H1 (cell line): ENCODE measurements around the gene SLC35F1. TPM values are rescaled to one million over a fixed set of nuclear protein-coding genes. Genes with fewer than 3 reads are reported as not detected.

ENCODE experiments used
- BCL11A ChIP-seq, 2 experiments: IDR thresholded peaks; one replicate each; pipeline ENCODE4 v1.6.1; 2011; ENCODE audit warnings: low read depth in 2 of 2, low read length in 2 of 2, mild to moderate bottlenecking in 2 of 2
- BRCA1 ChIP-seq: IDR thresholded peaks from 2 replicates; pipeline ENCODE4 v1.6.1; 2012; ENCODE audit warnings: low read depth, low read length, improper control_type of control experiment
- CHD2 ChIP-seq: IDR thresholded peaks from 2 replicates; pipeline ENCODE4 v1.6.1; 2012; ENCODE audit warnings: low read length, improper control_type of control experiment
- EP300 ChIP-seq, 2 experiments: IDR thresholded peaks; 1 replicate in 1 of 2; 2 replicates in 1 of 2; pipeline ENCODE4 v1.6.1; 2011 to 2012; ENCODE audit warnings: low read depth in 2 of 2, low read length in 2 of 2, mild to moderate bottlenecking in 2 of 2, borderline replicate concordance in 1 of 2, inconsistent platforms in 1 of 2, moderate library complexity in 1 of 2
- HDAC2 ChIP-seq, 2 experiments: fragments of 300-600 bp in 1 of 2; sonication (generic) in 1 of 2; IDR thresholded peaks; 2 replicates each; pipeline ENCODE4 v1.6.1; 2011 to 2012; ENCODE audit warnings: low read depth in 2 of 2, low read length in 2 of 2, mild to moderate bottlenecking in 2 of 2, moderate library complexity in 2 of 2, borderline replicate concordance in 1 of 2, inconsistent platforms in 1 of 2
- MAFK ChIP-seq: IDR thresholded peaks from 2 replicates; pipeline ENCODE4 v1.6.1; 2012; ENCODE audit warnings: low read depth, mild to moderate bottlenecking, improper control_type of control experiment, low read length
- NRF1 ChIP-seq: IDR thresholded peaks from 2 replicates; pipeline ENCODE4 v1.6.1; 2011; ENCODE audit warnings: mild to moderate bottlenecking, low read depth, low read length, improper control_type of control experiment
- POU5F1 ChIP-seq: IDR thresholded peaks from 2 replicates; pipeline ENCODE4 v1.6.1; 2011; ENCODE audit warnings: low read depth, mild to moderate bottlenecking, low read length, moderate library complexity
- RFX5 ChIP-seq: IDR thresholded peaks from 2 replicates; pipeline ENCODE4 v1.6.1; 2011; ENCODE audit warnings: low read depth, low read length, improper control_type of control experiment, borderline replicate concordance
- TEAD4 ChIP-seq: IDR thresholded peaks from 2 replicates; pipeline ENCODE4 v1.6.1; 2012; ENCODE audit warnings: low read depth, low read length, inconsistent platforms, mixed read lengths
- polyA plus RNA-seq, 7 experiments: library from polyadenylated mRNA; depleted of rRNA in 3 of 7; stranded (reverse) in 5 of 7; unstranded in 2 of 7; fragments of >200 nt in 5 of 7; fragments of 200-250 nt in 2 of 7; gene quantifications; 1 replicate in 5 of 7; 2 replicates in 1 of 7; 4 replicates in 1 of 7; pipeline versions ENCODE4 v1.2.1 to v1.2.3, GENCODE V29; 2011 to 2013; ENCODE audit warnings: missing spikeins in 2 of 7, mixed read lengths in 2 of 7
- total RNA-seq: library from RNA; stranded (reverse); fragmentation: NEBNext Ultra II Directional; extraction: Animal tissue kit (Norgen Biotek cat#: 25700); gene quantifications from 2 replicates; pipeline ENCODE4 v1.2.1, GENCODE V29; 2021
- TF ChIP-seq, protein P1 (sequence below): fragments of 300-600 bp; sonication (generic); IDR thresholded peaks from 2 replicates; pipeline ENCODE4 v1.7.1; 2012; ENCODE audit warnings: low read length, moderate library complexity, mild to moderate bottlenecking, inconsistent platforms; ENCODE audit not compliant: insufficient replicate concordance
- TF ChIP-seq, protein P2 (sequence below): IDR thresholded peaks from 2 replicates; pipeline ENCODE4 v1.6.1; 2012; ENCODE audit warnings: inconsistent platforms

Gene SLC35F1
- total and polyA plus RNA-seq, 2 of the 8 experiments (the other 6 are each of a cell fraction or from before 2014, with no cell fraction given) = 7.0 to 10.0 TPM

DNA sequence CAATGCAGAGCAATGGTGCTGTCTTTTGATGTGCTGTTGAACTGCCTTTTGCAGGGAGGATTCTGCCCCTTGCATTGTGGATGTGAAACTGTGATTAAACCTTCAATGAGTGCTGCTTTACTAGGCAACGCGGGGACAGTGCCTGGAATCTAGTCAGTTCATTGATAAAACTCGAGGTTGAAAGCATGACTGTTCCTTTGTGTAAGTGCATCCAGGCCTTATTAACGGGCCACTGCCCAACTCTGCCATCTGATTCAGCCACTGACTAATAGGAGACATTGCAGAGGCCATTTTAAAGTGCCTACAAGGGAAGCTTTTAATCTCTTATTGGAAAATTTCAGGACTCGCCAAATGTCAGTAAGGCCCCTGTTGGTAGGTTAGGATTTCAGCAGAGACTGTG lies 49.3 kb downstream of the SLC35F1 start (continued):
- TF ChIP-seq, protein P1, sequence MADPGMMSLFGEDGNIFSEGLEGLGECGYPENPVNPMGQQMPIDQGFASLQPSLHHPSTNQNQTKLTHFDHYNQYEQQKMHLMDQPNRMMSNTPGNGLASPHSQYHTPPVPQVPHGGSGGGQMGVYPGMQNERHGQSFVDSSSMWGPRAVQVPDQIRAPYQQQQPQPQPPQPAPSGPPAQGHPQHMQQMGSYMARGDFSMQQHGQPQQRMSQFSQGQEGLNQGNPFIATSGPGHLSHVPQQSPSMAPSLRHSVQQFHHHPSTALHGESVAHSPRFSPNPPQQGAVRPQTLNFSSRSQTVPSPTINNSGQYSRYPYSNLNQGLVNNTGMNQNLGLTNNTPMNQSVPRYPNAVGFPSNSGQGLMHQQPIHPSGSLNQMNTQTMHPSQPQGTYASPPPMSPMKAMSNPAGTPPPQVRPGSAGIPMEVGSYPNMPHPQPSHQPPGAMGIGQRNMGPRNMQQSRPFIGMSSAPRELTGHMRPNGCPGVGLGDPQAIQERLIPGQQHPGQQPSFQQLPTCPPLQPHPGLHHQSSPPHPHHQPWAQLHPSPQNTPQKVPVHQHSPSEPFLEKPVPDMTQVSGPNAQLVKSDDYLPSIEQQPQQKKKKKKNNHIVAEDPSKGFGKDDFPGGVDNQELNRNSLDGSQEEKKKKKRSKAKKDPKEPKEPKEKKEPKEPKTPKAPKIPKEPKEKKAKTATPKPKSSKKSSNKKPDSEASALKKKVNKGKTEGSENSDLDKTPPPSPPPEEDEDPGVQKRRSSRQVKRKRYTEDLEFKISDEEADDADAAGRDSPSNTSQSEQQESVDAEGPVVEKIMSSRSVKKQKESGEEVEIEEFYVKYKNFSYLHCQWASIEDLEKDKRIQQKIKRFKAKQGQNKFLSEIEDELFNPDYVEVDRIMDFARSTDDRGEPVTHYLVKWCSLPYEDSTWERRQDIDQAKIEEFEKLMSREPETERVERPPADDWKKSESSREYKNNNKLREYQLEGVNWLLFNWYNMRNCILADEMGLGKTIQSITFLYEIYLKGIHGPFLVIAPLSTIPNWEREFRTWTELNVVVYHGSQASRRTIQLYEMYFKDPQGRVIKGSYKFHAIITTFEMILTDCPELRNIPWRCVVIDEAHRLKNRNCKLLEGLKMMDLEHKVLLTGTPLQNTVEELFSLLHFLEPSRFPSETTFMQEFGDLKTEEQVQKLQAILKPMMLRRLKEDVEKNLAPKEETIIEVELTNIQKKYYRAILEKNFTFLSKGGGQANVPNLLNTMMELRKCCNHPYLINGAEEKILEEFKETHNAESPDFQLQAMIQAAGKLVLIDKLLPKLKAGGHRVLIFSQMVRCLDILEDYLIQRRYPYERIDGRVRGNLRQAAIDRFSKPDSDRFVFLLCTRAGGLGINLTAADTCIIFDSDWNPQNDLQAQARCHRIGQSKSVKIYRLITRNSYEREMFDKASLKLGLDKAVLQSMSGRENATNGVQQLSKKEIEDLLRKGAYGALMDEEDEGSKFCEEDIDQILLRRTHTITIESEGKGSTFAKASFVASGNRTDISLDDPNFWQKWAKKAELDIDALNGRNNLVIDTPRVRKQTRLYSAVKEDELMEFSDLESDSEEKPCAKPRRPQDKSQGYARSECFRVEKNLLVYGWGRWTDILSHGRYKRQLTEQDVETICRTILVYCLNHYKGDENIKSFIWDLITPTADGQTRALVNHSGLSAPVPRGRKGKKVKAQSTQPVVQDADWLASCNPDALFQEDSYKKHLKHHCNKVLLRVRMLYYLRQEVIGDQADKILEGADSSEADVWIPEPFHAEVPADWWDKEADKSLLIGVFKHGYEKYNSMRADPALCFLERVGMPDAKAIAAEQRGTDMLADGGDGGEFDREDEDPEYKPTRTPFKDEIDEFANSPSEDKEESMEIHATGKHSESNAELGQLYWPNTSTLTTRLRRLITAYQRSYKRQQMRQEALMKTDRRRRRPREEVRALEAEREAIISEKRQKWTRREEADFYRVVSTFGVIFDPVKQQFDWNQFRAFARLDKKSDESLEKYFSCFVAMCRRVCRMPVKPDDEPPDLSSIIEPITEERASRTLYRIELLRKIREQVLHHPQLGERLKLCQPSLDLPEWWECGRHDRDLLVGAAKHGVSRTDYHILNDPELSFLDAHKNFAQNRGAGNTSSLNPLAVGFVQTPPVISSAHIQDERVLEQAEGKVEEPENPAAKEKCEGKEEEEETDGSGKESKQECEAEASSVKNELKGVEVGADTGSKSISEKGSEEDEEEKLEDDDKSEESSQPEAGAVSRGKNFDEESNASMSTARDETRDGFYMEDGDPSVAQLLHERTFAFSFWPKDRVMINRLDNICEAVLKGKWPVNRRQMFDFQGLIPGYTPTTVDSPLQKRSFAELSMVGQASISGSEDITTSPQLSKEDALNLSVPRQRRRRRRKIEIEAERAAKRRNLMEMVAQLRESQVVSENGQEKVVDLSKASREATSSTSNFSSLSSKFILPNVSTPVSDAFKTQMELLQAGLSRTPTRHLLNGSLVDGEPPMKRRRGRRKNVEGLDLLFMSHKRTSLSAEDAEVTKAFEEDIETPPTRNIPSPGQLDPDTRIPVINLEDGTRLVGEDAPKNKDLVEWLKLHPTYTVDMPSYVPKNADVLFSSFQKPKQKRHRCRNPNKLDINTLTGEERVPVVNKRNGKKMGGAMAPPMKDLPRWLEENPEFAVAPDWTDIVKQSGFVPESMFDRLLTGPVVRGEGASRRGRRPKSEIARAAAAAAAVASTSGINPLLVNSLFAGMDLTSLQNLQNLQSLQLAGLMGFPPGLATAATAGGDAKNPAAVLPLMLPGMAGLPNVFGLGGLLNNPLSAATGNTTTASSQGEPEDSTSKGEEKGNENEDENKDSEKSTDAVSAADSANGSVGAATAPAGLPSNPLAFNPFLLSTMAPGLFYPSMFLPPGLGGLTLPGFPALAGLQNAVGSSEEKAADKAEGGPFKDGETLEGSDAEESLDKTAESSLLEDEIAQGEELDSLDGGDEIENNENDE = no peak
- no peak for TF ChIP-seq RFX5
- TF ChIP-seq BRCA1 = no peak
- TF ChIP-seq, protein P2, sequence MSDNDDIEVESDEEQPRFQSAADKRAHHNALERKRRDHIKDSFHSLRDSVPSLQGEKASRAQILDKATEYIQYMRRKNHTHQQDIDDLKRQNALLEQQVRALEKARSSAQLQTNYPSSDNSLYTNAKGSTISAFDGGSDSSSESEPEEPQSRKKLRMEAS = no peak
- TF ChIP-seq MAFK = no peak
- TF ChIP-seq TEAD4 = no peak
- no peak for TF ChIP-seq POU5F1
- no peak for TF ChIP-seq NRF1
- TF ChIP-seq EP300 (IDR thresholded peaks at IDR 0.05; ENCODE audit: borderline replicate concordance in 1 of 2, low read depth in 2 of 2, low read length in 2 of 2) = no peak
- no peak for TF ChIP-seq HDAC2 (IDR thresholded peaks at IDR 0.05; ENCODE audit: borderline replicate concordance in 1 of 2, low read depth in 2 of 2, low read length in 2 of 2)
- no peak for TF ChIP-seq CHD2
- TF ChIP-seq BCL11A (IDR thresholded peaks at IDR 0.05; ENCODE audit: low read depth in 2 of 2, low read length in 2 of 2) = no peak
